Lower lobe of right lung (tissue), 2 donors: ENCODE data around the gene TENM4. TPM values are rescaled to one million over a fixed set of nuclear protein-coding genes. Genes with fewer than 3 reads are reported as not detected.
A peak's percentile ranks its signal among the peaks of the same experiment; 100 is the strongest.

Source experiments
- ATAC-seq, 2 donors: fragments of 200-7000 bp; cut with Tn5 transposase; one replicate each; pipeline ENCODE4 v1.9.1; 2020 to 2022; ENCODE audit warnings: mild to moderate bottlenecking in 2 of 2, moderate library complexity in 2 of 2
- DNase-seq: peaks from one replicate; pipeline ENCODE4 v3.0.0-alpha.2; 2020
- H3K27ac ChIP-seq: fragments of 200-600 bp; one replicate; pipeline ENCODE4 v1.8.0; 2022
- H3K27me3 ChIP-seq: fragments of 200-600 bp; one replicate; pipeline ENCODE4 v1.8.0; 2022; ENCODE audit warnings: low read depth
- H3K36me3 ChIP-seq: fragments of 200-600 bp; one replicate; pipeline ENCODE4 v1.8.0; 2022; ENCODE audit warnings: mild to moderate bottlenecking
- H3K4me1 ChIP-seq: fragments of 200-600 bp; one replicate; pipeline ENCODE4 v1.8.0; 2022
- H3K4me3 ChIP-seq: fragments of 200-600 bp; one replicate; pipeline ENCODE4 v1.8.0; 2022; ENCODE audit warnings: mild to moderate bottlenecking
- H3K9me3 ChIP-seq: fragments of 200-600 bp; one replicate; pipeline ENCODE4 v1.8.0; 2022
- CTCF ChIP-seq: fragments of 200-600 bp; IDR thresholded peaks from one replicate; pipeline ENCODE4 v1.8.0; 2022; ENCODE audit warnings: antibody characterized with exemption, mild to moderate bottlenecking
- intact Hi-C: fragments of 100-400 bp; cut with DNase I; formaldehyde crosslinking; loops from one replicate; pipeline ENCODE4 v1.11.0; 2022
- total RNA-seq: library from RNA; stranded (reverse); fragmentation: NEBNext Ultra II Directional; extraction: Animal tissue kit (Norgen Biotek cat#: 25700); gene quantifications from one replicate; pipeline ENCODE4 v1.2.1, GENCODE V29; 2021
- donor health status: DM: no; HTN: yes; CAD: no; lungs with severe emphysema.

Gene TENM4
- total RNA-seq, 1 donor from 2014 or later = 1.1 TPM

GRCh38 chr11:79156031-79156430, 284.8 kb downstream of the TENM4 start:
- TF ChIP-seq CTCF = no peak
- H3K4me3 ChIP-seq = no peak overlapping the region
- H3K36me3 ChIP-seq = no peaks in the 10 kb centered on the region
- H3K4me1 ChIP-seq = no peaks in the 10 kb centered on the region
- intact Hi-C loops = no loop called here
- no peaks in the 10 kb centered on the region for H3K9me3 ChIP-seq
- no peak overlapping the region for H3K27ac ChIP-seq
- H3K27me3 ChIP-seq = no peaks in the 10 kb centered on the region
- no peak for DNase-seq
- no peak for ATAC-seq

- Histone ChIP-seq H3K9me3 (no peaks in the 10 kb centered on the region), H3K27ac (no peak overlapping the region), H3K4me1 (no peaks in the 10 kb centered on the region), H3K36me3 (no peaks in the 10 kb centered on the region), H3K4me3 (no peak overlapping the region), H3K27me3 (no peaks in the 10 kb centered on the region)
- DNase-seq = no peak
- TF ChIP-seq CTCF = no peak
- no peak for ATAC-seq
- intact Hi-C loops = no loop called here
Measured at GRCh38 chr11:79155237-79155636, 285.6 kb downstream of the TENM4 start.

- no peak for TF ChIP-seq CTCF
- Histone ChIP-seq H3K27me3 (no peaks in the 10 kb centered on the region), H3K4me3 (no peak overlapping the region), H3K9me3 (no peaks in the 10 kb centered on the region), H3K36me3 (no peaks in the 10 kb centered on the region), H3K4me1 (no peaks in the 10 kb centered on the region), H3K27ac (no peak overlapping the region)
- ATAC-seq (no peak), DNase-seq (no peak)
- intact Hi-C loops = no loop called here
Measured at GRCh38 chr11:79152511-79152910, 288.3 kb downstream of the TENM4 start.

GRCh38 chr11:79151396-79151795, 289.4 kb downstream of the TENM4 start:
- Histone ChIP-seq H3K36me3 (no peaks in the 10 kb centered on the region), H3K4me1 (no peaks in the 10 kb centered on the region), H3K27me3 (no peaks in the 10 kb centered on the region), H3K9me3 (no peaks in the 10 kb centered on the region), H3K4me3 (no peak overlapping the region), H3K27ac (no peak overlapping the region)
- ATAC-seq (no peak), DNase-seq (no peak)
- no peak for TF ChIP-seq CTCF
- intact Hi-C loops = no loop called here

GRCh38 chr11:79150966-79151365, 289.9 kb downstream of the TENM4 start:
- no peaks in the 10 kb centered on the region for H3K4me1 ChIP-seq
- ATAC-seq (no peak), DNase-seq (no peak)
- no peak overlapping the region for H3K27ac ChIP-seq
- H3K36me3 ChIP-seq = no peaks in the 10 kb centered on the region
- no peaks in the 10 kb centered on the region for H3K9me3 ChIP-seq
- no peaks in the 10 kb centered on the region for H3K27me3 ChIP-seq
- intact Hi-C loops = no loop called here
- no peak overlapping the region for H3K4me3 ChIP-seq
- TF ChIP-seq CTCF = no peak

GRCh38 chr11:79150320-79150719, 290.5 kb downstream of the TENM4 start:
- H3K27ac ChIP-seq = no peak overlapping the region
- H3K27me3 ChIP-seq = no peaks in the 10 kb centered on the region
- TF ChIP-seq CTCF = no peak
- H3K4me1 ChIP-seq = no peaks in the 10 kb centered on the region
- ATAC-seq = peak; percentile 61 to 74
- no peak overlapping the region for H3K4me3 ChIP-seq
- intact Hi-C loops = no loop called here
- DNase-seq = no peak
- H3K36me3 ChIP-seq = no peaks in the 10 kb centered on the region
- H3K9me3 ChIP-seq = no peaks in the 10 kb centered on the region
